ENCODE data around the gene SCYGR3. TPM values are rescaled to one million over a fixed set of nuclear protein-coding genes. Genes with fewer than 3 reads are reported as not detected.

Gene SCYGR3
- total and polyA plus RNA-seq, 2 experiments from 2014 or later, result not detected

- no peak overlapping the region for H3K4me2 ChIP-seq
- Mint-ChIP-seq H3K4me1 (peaks cover 12% of the 10 kb centered on the region; the same call in 2 of the 3 replicates), H3K9me3 (no peaks in the 10 kb centered on the region), H3K27me3 (ENCODE audit: insufficient read depth, low read depth, poor library complexity) (no peaks in the 10 kb centered on the region), H3K27ac (no peak overlapping the region), H3K36me3 (ENCODE audit: low read depth) (no peaks in the 10 kb centered on the region), H3K4me3 (no peak overlapping the region)
- no peak overlapping the region for H3K27ac ChIP-seq (ENCODE audit: low read depth)
- no peaks in the 10 kb centered on the region for H3K27me3 ChIP-seq (ENCODE audit: insufficient read depth)
- TF ChIP-seq JUNB (IDR thresholded peaks at IDR 0.05; ENCODE audit: unreplicated experiment) (no peak), ZNF114 (CRISPR knock-in tag; IDR thresholded peaks at IDR 0.05) (no peak), CTCF (conservative IDR thresholded peaks at IDR 0.05; ENCODE audit: low read depth in 2 of 2) (no peak), NANOG (IDR thresholded peaks at IDR 0.05; ENCODE audit: borderline replicate concordance) (no peak), CREB1 (CRISPR knock-in tag; IDR thresholded peaks at IDR 0.05; ENCODE audit: low read depth) (no peak)
- H3F3A ChIP-seq (replicated peaks; ENCODE audit: low read depth), result no peaks in the 10 kb centered on the region
- no peak overlapping the region for H3K4me3 ChIP-seq
- H4K20me1 ChIP-seq (replicated peaks; ENCODE audit: insufficient read depth), result no peaks in the 10 kb centered on the region
- no peak overlapping the region for H2AFZ ChIP-seq
- H3K4me1 ChIP-seq (ENCODE audit: insufficient read depth), result peaks cover 3% of the 10 kb centered on the region; the same call in 1 of the 2 replicates
- no peaks in the 10 kb centered on the region for H3K79me2 ChIP-seq (replicated peaks; ENCODE audit: insufficient read depth)
- no peaks in the 10 kb centered on the region for H3K9me2 ChIP-seq (ENCODE audit: insufficient read depth)
- DNase-seq (ENCODE audit: low spot score), result no peak
- no peaks in the 10 kb centered on the region for H3K36me3 ChIP-seq (ENCODE audit: insufficient read depth)
- no peak for ATAC-seq
These were observed 49.6 kb downstream of the SCYGR3 start for GRCh38 chr2:227565080-227565479.

Other genes starting within 250 kb of the SCYGR3 start
- not detected in 2 replicates for gene TM4SF20, start 235.5 kb downstream of the SCYGR3 start, total RNA-seq (2014; rRNA removed; shearing (Covaris generic))
- 0.12 TPM in 1 of 2 replicates, not detected in the other for gene TM4SF20, start 235.5 kb downstream of the SCYGR3 start, polyA plus RNA-seq (2016; fragmentation: Nextera tagmentation; extraction: Ambion mirVana)
- gene SCYGR1, start 226.9 kb downstream of the SCYGR3 start, total RNA-seq (2014; rRNA removed; shearing (Covaris generic)), result not detected in 2 replicates
- not detected in 2 replicates for gene SCYGR1, start 226.9 kb downstream of the SCYGR3 start, polyA plus RNA-seq (2016; fragmentation: Nextera tagmentation; extraction: Ambion mirVana)
- 96.4 and 113 TPM in 2 replicates for gene AGFG1, start 142.7 kb downstream of the SCYGR3 start, total RNA-seq (2014; rRNA removed; shearing (Covaris generic))
- gene AGFG1, start 142.7 kb downstream of the SCYGR3 start, polyA plus RNA-seq (2016; fragmentation: Nextera tagmentation; extraction: Ambion mirVana), result 13.8 and 14.5 TPM in 2 replicates
- gene SCYGR2, start 15.9 kb downstream of the SCYGR3 start, total RNA-seq (2014; rRNA removed; shearing (Covaris generic)), result not detected in 2 replicates
- not detected in 2 replicates for gene SCYGR2, start 15.9 kb downstream of the SCYGR3 start, polyA plus RNA-seq (2016; fragmentation: Nextera tagmentation; extraction: Ambion mirVana)
- not detected in 2 replicates for gene SCYGR4, start 2.7 kb upstream of the SCYGR3 start, total RNA-seq (2014; rRNA removed; shearing (Covaris generic))
- not detected in 2 replicates for gene SCYGR4, start 2.7 kb upstream of the SCYGR3 start, polyA plus RNA-seq (2016; fragmentation: Nextera tagmentation; extraction: Ambion mirVana)
- gene SCYGR5, start 52.0 kb upstream of the SCYGR3 start, total RNA-seq (2014; rRNA removed; shearing (Covaris generic)), result not detected in 2 replicates
- gene SCYGR5, start 52.0 kb upstream of the SCYGR3 start, polyA plus RNA-seq (2016; fragmentation: Nextera tagmentation; extraction: Ambion mirVana), result not detected in 2 replicates
- gene SLC19A3, start 103.2 kb upstream of the SCYGR3 start, total RNA-seq (2014; rRNA removed; shearing (Covaris generic)), result 9.1 and 12.0 TPM in 2 replicates
- 3.5 and 4.2 TPM in 2 replicates for gene SLC19A3, start 103.2 kb upstream of the SCYGR3 start, polyA plus RNA-seq (2016; fragmentation: Nextera tagmentation; extraction: Ambion mirVana)
- gene SCYGR6, start 109.9 kb upstream of the SCYGR3 start, total RNA-seq (2014; rRNA removed; shearing (Covaris generic)), result not detected in 2 replicates
- gene SCYGR6, start 109.9 kb upstream of the SCYGR3 start, polyA plus RNA-seq (2016; fragmentation: Nextera tagmentation; extraction: Ambion mirVana), result not detected in 2 replicates
- gene SCYGR7, start 113.5 kb upstream of the SCYGR3 start, total RNA-seq (2014; rRNA removed; shearing (Covaris generic)), result not detected in 2 replicates
- not detected in 2 replicates for gene SCYGR7, start 113.5 kb upstream of the SCYGR3 start, polyA plus RNA-seq (2016; fragmentation: Nextera tagmentation; extraction: Ambion mirVana)
- gene SCYGR8, start 131.1 kb upstream of the SCYGR3 start, total RNA-seq (2014; rRNA removed; shearing (Covaris generic)), result not detected in 2 replicates
- gene SCYGR8, start 131.1 kb upstream of the SCYGR3 start, polyA plus RNA-seq (2016; fragmentation: Nextera tagmentation; extraction: Ambion mirVana), result not detected in 2 replicates
- not detected in 2 replicates for gene CCL20, start 199.0 kb upstream of the SCYGR3 start, total RNA-seq (2014; rRNA removed; shearing (Covaris generic))
- not detected in 2 replicates for gene CCL20, start 199.0 kb upstream of the SCYGR3 start, polyA plus RNA-seq (2016; fragmentation: Nextera tagmentation; extraction: Ambion mirVana)

Measured in GM23338 (cell line).